ENCODE data around the gene DCDC2C. TPM values are rescaled to one million over a fixed set of nuclear protein-coding genes. Genes with fewer than 3 reads are reported as not detected.

The DCDC2C gene
- total and polyA plus RNA-seq, 2 experiments from 2014 or later, result 0.45 TPM; not detected in 1

- no peaks in the 10 kb centered on the region for H3K27me3 ChIP-seq (ENCODE audit: insufficient read depth)
- no peaks in the 10 kb centered on the region for H3F3A ChIP-seq (replicated peaks; ENCODE audit: low read depth)
- H3K27ac Mint-ChIP-seq, result no peak overlapping the region
- no peaks in the 10 kb centered on the region for H3K79me2 ChIP-seq (replicated peaks; ENCODE audit: insufficient read depth)
- H3K4me1 ChIP-seq (ENCODE audit: insufficient read depth), result no peaks in the 10 kb centered on the region
- DNase-seq (ENCODE audit: low spot score) (peak; percentile 59), ATAC-seq (peak; percentile 71)
- H3K27ac ChIP-seq (ENCODE audit: low read depth), result no peak overlapping the region
- H3K4me2 ChIP-seq, result no peak overlapping the region
- H3K36me3 ChIP-seq (ENCODE audit: insufficient read depth), result no peaks in the 10 kb centered on the region; the same call in 1 of the 2 replicates
- H2AFZ ChIP-seq, result no peak overlapping the region
- no peaks in the 10 kb centered on the region for H3K4me1 Mint-ChIP-seq
- peaks cover 2% of the 10 kb centered on the region for H3K27me3 Mint-ChIP-seq (ENCODE audit: insufficient read depth, low read depth, poor library complexity)
- TF ChIP-seq STAT1 (IDR thresholded peaks at IDR 0.05; ENCODE audit: unreplicated experiment) (no peak), ZNF462 (CRISPR knock-in tag; IDR thresholded peaks at IDR 0.05) (no peak), EZH2phosphoT487 (IDR thresholded peaks at IDR 0.05; ENCODE audit: unreplicated experiment) (no peak), REST (IDR thresholded peaks at IDR 0.05; ENCODE audit: unreplicated experiment) (no peak), NANOG (IDR thresholded peaks at IDR 0.05; ENCODE audit: borderline replicate concordance) (no peak), CTCF (conservative IDR thresholded peaks at IDR 0.05; ENCODE audit: low read depth in 2 of 2) (peak; percentile 51 to 63)
- peaks cover 79% of the 10 kb centered on the region for H3K9me3 Mint-ChIP-seq
- no peak overlapping the region for H3K4me3 ChIP-seq
- H3K9me2 ChIP-seq (ENCODE audit: insufficient read depth), result no peaks in the 10 kb centered on the region
- no peaks in the 10 kb centered on the region for H4K20me1 ChIP-seq (replicated peaks; ENCODE audit: insufficient read depth)
- peaks cover 10% of the 10 kb centered on the region; the same call in 1 of the 3 replicates for H3K36me3 Mint-ChIP-seq (ENCODE audit: low read depth)
- no peak overlapping the region for H3K4me3 Mint-ChIP-seq
These were observed 35.1 kb downstream of the DCDC2C start for GRCh38 chr2:3738454-3738853.

Measured in GM23338 (cell line).